ENCODE measurements around the gene STK11IP. TPM values are rescaled to one million over a fixed set of nuclear protein-coding genes. Genes with fewer than 3 reads are reported as not detected.
A peak's percentile ranks its signal among the peaks of the same experiment; 100 is the strongest.

The STK11IP gene
- total and polyA plus RNA-seq, 2 of the 4 experiments (the other 2 are of a cell fraction) = 14.5 to 19.7 TPM

- no peak overlapping the region for H3K56ac ChIP-seq (ENCODE audit: extremely low read depth, insufficient read depth, low read length)
- H3K79me1 ChIP-seq (ENCODE audit: low read depth in 1 of 2, low read length in 2 of 2) = no peaks in the 10 kb centered on the region
- H2BK5ac ChIP-seq (ENCODE audit: low read depth, low read length, poor library complexity, severe bottlenecking) = no peak overlapping the region
- no peak for DNase-seq
- no peaks in the 10 kb centered on the region for H3K27me3 ChIP-seq (ENCODE audit: control insufficient read depth, insufficient read depth, low read length)
- no peak overlapping the region for H2BK120ac ChIP-seq (ENCODE audit: low read depth, low read length)
- no TSS peak for BruUV-seq (replicated peaks)
- H3K4me1 ChIP-seq (ENCODE audit: control insufficient read depth, insufficient read depth, low read length) = peaks cover 2% of the 10 kb centered on the region; the same call in 1 of the 2 replicates
- no peak overlapping the region for H3K14ac ChIP-seq (replicated peaks; ENCODE audit: low read depth, low read length)
- in situ Hi-C loops (cut with MboI; ENCODE audit: low sequenced_read_pairs) (no loop called here), dilution Hi-C loops (cut with HindIII; ENCODE audit: low sequenced_read_pairs, unreplicated experiment) (no loop called here), intact Hi-C loops (cut with micrococcal nuclease) (no loop called here)
- H3K36me3 ChIP-seq (ENCODE audit: control insufficient read depth, insufficient read depth, low read length) = peaks cover 7% of the 10 kb centered on the region
- no peaks in the 10 kb centered on the region for H3K9me1 ChIP-seq (ENCODE audit: insufficient read depth, low read length)
- 93% methylated on average over 13 of the region's 20 CpGs; no CpG with 5 or more reads in 1 of the 2 experiments for WGBS, 2 experiments (ENCODE audit: extremely low coverage in 2 of 2, insufficient read length in 1 of 2)
- no peak overlapping the region for H3K23ac ChIP-seq (ENCODE audit: low read depth, low read length)
- H3K18ac ChIP-seq (ENCODE audit: low read depth, low read length) = no peak overlapping the region
- H2AK5ac ChIP-seq (ENCODE audit: low read depth, low read length) = no peak overlapping the region
- POLR2A ChIA-PET (ENCODE audit: unreplicated experiment) = no interaction called here
- H2AK9ac ChIP-seq (replicated peaks; ENCODE audit: low read depth, low read length, poor library complexity) = peak overlapping the region; percentile 45
- H4K20me1 ChIP-seq (ENCODE audit: insufficient read depth, low read length) = peaks cover 3% of the 10 kb centered on the region; the same call in 1 of the 2 replicates
- no peak overlapping the region for H3K4me3 ChIP-seq (ENCODE audit: insufficient read depth, low read depth, low read length)
- H2AFZ ChIP-seq (replicated peaks; ENCODE audit: low read length, poor library complexity) = no peak overlapping the region
- H3K9ac ChIP-seq (ENCODE audit: low read depth, low read length) = no peak overlapping the region
- H4K8ac ChIP-seq (ENCODE audit: low read depth in 2 of 2, low read length in 2 of 2) = no peak overlapping the region
- H4K91ac ChIP-seq (ENCODE audit: insufficient read depth, low read depth, low read length) = no peak overlapping the region
- H3K4ac ChIP-seq (ENCODE audit: low read depth, low read length) = no peak overlapping the region
- H2BK15ac ChIP-seq (ENCODE audit: low read depth, low read length) = no peak overlapping the region
- H2BK20ac ChIP-seq (ENCODE audit: low read depth, low read length) = no peak overlapping the region
- H3K4me2 ChIP-seq (ENCODE audit: low read depth, low read length) = no peak overlapping the region
- ATAC-seq (ENCODE audit: low read depth) = no peak
- CTCF ChIA-PET = interaction anchor here (0.6 to 2.0 kb wide), 9 partner anchors 8 to 1354 kb away, joined by 3 to 10 read pairs (median 3); partner anchors contain the start of genes CHPF, STK11IP and TMEM198
- H4K5ac ChIP-seq (ENCODE audit: low read depth, low read length) = no peak overlapping the region
- no peaks in the 10 kb centered on the region for H3K9me3 ChIP-seq (ENCODE audit: control insufficient read depth, insufficient read depth, low read length)
- no peak overlapping the region for H3K27ac ChIP-seq (ENCODE audit: insufficient read depth, low read length)
- no peak for TF ChIP-seq RCOR1 (IDR thresholded peaks at IDR 0.05; ENCODE audit: insufficient replicate concordance, low read length)
- no peak for TF ChIP-seq RAD21 (IDR thresholded peaks at IDR 0.05; ENCODE audit: low read length)
- no peak for TF ChIP-seq RFX5 (IDR thresholded peaks at IDR 0.05; ENCODE audit: low read depth, low read length)
- TF ChIP-seq SMC3 (IDR thresholded peaks at IDR 0.05; ENCODE audit: low read depth, low read length) = no peak
- no peak for TF ChIP-seq CHD1 (IDR thresholded peaks at IDR 0.05; ENCODE audit: low read depth, low read length)
- TF ChIP-seq FOS (IDR thresholded peaks at IDR 0.05; ENCODE audit: low read depth, low read length) = no peak
- no peak for TF ChIP-seq CEBPB (IDR thresholded peaks at IDR 0.05; ENCODE audit: low read depth, low read length)
- TF ChIP-seq MXI1 (IDR thresholded peaks at IDR 0.05; ENCODE audit: borderline replicate concordance, low read depth, low read length) = no peak
- TF ChIP-seq MAZ (IDR thresholded peaks at IDR 0.05; ENCODE audit: borderline replicate concordance, low read depth, low read length) = no peak
- TF ChIP-seq ELK1 (IDR thresholded peaks at IDR 0.05; ENCODE audit: borderline replicate concordance, low read depth, low read length) = no peak
- no peak for TF ChIP-seq USF2 (IDR thresholded peaks at IDR 0.05; ENCODE audit: low read depth, low read length)
- TF ChIP-seq MAFK (IDR thresholded peaks at IDR 0.05; ENCODE audit: low read depth, low read length) = no peak
- no peak for TF ChIP-seq BHLHE40 (IDR thresholded peaks at IDR 0.05; ENCODE audit: low read depth, low read length)
- no peak for TF ChIP-seq POLR2A (IDR thresholded peaks at IDR 0.05; ENCODE audit: low read depth, low read length)
- TF ChIP-seq CTCF (conservative IDR thresholded peaks at IDR 0.05; ENCODE audit: low read depth, low read length) = no peak
Observed at GRCh38 chr2:219559156-219559915, 38.3 kb upstream of the STK11IP start.

Measured in IMR-90 (cell line).